GM23338 (cell line): ENCODE data around the gene RGS2. TPM values are rescaled to one million over a fixed set of nuclear protein-coding genes. Genes with fewer than 3 reads are reported as not detected.

Experiments used
- ATAC-seq: fragments of 200-7000 bp; cut with Tn5 transposase; 3 replicates; pipeline ENCODE4 v1.9.1; 2020
- DNase-seq: peaks from one replicate; pipeline ENCODE4 v3.0.0-alpha.2; 2015; ENCODE audit warnings: low spot score
- H2AFZ ChIP-seq: fragments of 200-600 bp; sonication (generic); 2 replicates; pipeline ENCODE4 v1.8.0; 2016; ENCODE audit warnings: antibody characterized with exemption, mild to moderate bottlenecking, moderate library complexity
- H3F3A ChIP-seq: fragments of 200-600 bp; sonication (generic); replicated peaks from 2 replicates; pipeline ENCODE4 v1.8.0; 2017; ENCODE audit warnings: antibody characterized with exemption, mixed run types, low read depth
- H3K27ac ChIP-seq: fragments of 200-600 bp; sonication (generic); 2 replicates; pipeline ENCODE4 v1.6.1; 2016; ENCODE audit warnings: low read depth
- H3K27me3 ChIP-seq: fragments of 200-600 bp; sonication (generic); 2 replicates; pipeline ENCODE4 v1.8.0; 2016; ENCODE audit warnings: mild to moderate bottlenecking, mixed run types, moderate library complexity; ENCODE audit not compliant: insufficient read depth
- H3K36me3 ChIP-seq: fragments of 200-600 bp; sonication (generic); 2 replicates; pipeline ENCODE4 v1.8.0; 2016; ENCODE audit warnings: mild to moderate bottlenecking; ENCODE audit not compliant: insufficient read depth
- H3K4me1 ChIP-seq: fragments of 200-600 bp; sonication (generic); 2 replicates; pipeline ENCODE4 v1.8.0; 2016; ENCODE audit warnings: mild to moderate bottlenecking, moderate library complexity; ENCODE audit not compliant: insufficient read depth
- H3K4me2 ChIP-seq: fragments of 200-600 bp; sonication (generic); 2 replicates; pipeline ENCODE4 v1.7.1; 2017; ENCODE audit warnings: mixed run types
- H3K4me3 ChIP-seq: fragments of 200-600 bp; sonication (generic); 2 replicates; pipeline ENCODE4 v1.6.1; 2016; ENCODE audit warnings: mixed run types
- H3K79me2 ChIP-seq: fragments of 200-600 bp; sonication (generic); replicated peaks from 2 replicates; pipeline ENCODE4 v1.8.0; 2017; ENCODE audit warnings: mild to moderate bottlenecking; ENCODE audit not compliant: insufficient read depth
- H3K9me2 ChIP-seq: fragments of 200-600 bp; sonication (generic); 2 replicates; pipeline ENCODE4 v1.8.0; 2017; ENCODE audit not compliant: insufficient read depth
- H4K20me1 ChIP-seq: fragments of 200-600 bp; sonication (generic); replicated peaks from 2 replicates; pipeline ENCODE4 v1.8.0; 2017; ENCODE audit warnings: mild to moderate bottlenecking; ENCODE audit not compliant: insufficient read depth
- H3K27ac Mint-ChIP-seq: 2 replicates; pipeline ENCODE4 v1.8.0; 2020; ENCODE audit warnings: inconsistent platforms, mild to moderate bottlenecking, moderate library complexity, mixed read lengths
- H3K27me3 Mint-ChIP-seq: 3 replicates; pipeline ENCODE4 v1.8.0; 2022; ENCODE audit warnings: low read depth, mild to moderate bottlenecking, moderate library complexity, mixed read lengths, inconsistent platforms; ENCODE audit not compliant: insufficient read depth, poor library complexity
- H3K36me3 Mint-ChIP-seq: 3 replicates; pipeline ENCODE4 v1.8.0; 2021; ENCODE audit warnings: low read depth, mild to moderate bottlenecking, inconsistent platforms, moderate library complexity, mixed read lengths
- H3K4me1 Mint-ChIP-seq: 3 replicates; pipeline ENCODE4 v1.8.0; 2020; ENCODE audit warnings: mild to moderate bottlenecking, inconsistent platforms, mixed read lengths
- H3K4me3 Mint-ChIP-seq: 3 replicates; pipeline ENCODE4 v1.8.0; 2021; ENCODE audit warnings: moderate library complexity, mild to moderate bottlenecking, inconsistent platforms, mixed read lengths
- H3K9me3 Mint-ChIP-seq: 3 replicates; pipeline ENCODE4 v1.8.0; 2020; ENCODE audit warnings: moderate library complexity, mild to moderate bottlenecking, inconsistent platforms, mixed read lengths
- CREB1 ChIP-seq: fragments of 250-450 bp; sonication (Bioruptor Pico); IDR thresholded peaks from 2 replicates; pipeline ENCODE4 v1.5.0; 2020; ENCODE audit warnings: low read depth, mild to moderate bottlenecking, moderate library complexity
- EZH2phosphoT487 ChIP-seq: fragments of 200-600 bp; sonication (generic); IDR thresholded peaks from one replicate; pipeline ENCODE4 v1.8.1; 2018; ENCODE audit warnings: antibody characterized with exemption; ENCODE audit not compliant: unreplicated experiment
- JUNB ChIP-seq: IDR thresholded peaks from one replicate; pipeline ENCODE4 v1.6.1; 2016; ENCODE audit warnings: antibody characterized with exemption; ENCODE audit not compliant: unreplicated experiment
- NANOG ChIP-seq: IDR thresholded peaks from 2 replicates; pipeline ENCODE4 v1.6.1; 2016; ENCODE audit warnings: antibody characterized with exemption, borderline replicate concordance
- POLR2AphosphoS5 ChIP-seq: IDR thresholded peaks from 2 replicates; pipeline ENCODE4 v1.6.1; 2016; ENCODE audit warnings: antibody characterized with exemption, low read depth
- STAT1 ChIP-seq: IDR thresholded peaks from one replicate; pipeline ENCODE4 v1.6.1; 2016; ENCODE audit warnings: antibody characterized with exemption; ENCODE audit not compliant: unreplicated experiment
- ZNF114 ChIP-seq: fragments of 250-450 bp; sonication (Bioruptor Pico); IDR thresholded peaks from 2 replicates; pipeline ENCODE4 v1.5.0; 2020; ENCODE audit warnings: mild to moderate bottlenecking, moderate library complexity
- ZNF331 ChIP-seq: fragments of 250-450 bp; sonication (Bioruptor Pico); IDR thresholded peaks from 2 replicates; pipeline ENCODE4 v1.5.0; 2020; ENCODE audit warnings: low read depth, mild to moderate bottlenecking, moderate library complexity
- polyA plus RNA-seq: library from polyadenylated mRNA; unstranded; fragments of >200 nt; fragmentation: Nextera tagmentation; extraction: Ambion mirVana; gene quantifications from 2 replicates; pipeline ENCODE4 v1.2.1, GENCODE V29; 2016
- total RNA-seq: library from RNA; depleted of rRNA; stranded (reverse); fragments of >200 nt; shearing (Covaris generic); gene quantifications from 2 replicates; pipeline ENCODE4 v1.2.3, GENCODE V29; 2014
- TF ChIP-seq, protein P1 (sequence below): IDR thresholded peaks from 2 replicates; pipeline ENCODE4 v1.6.1; 2016; ENCODE audit warnings: antibody characterized with exemption

The RGS2 gene
- total and polyA plus RNA-seq, 2 experiments from 2014 or later = 13.8 to 24.8 TPM

DNA sequence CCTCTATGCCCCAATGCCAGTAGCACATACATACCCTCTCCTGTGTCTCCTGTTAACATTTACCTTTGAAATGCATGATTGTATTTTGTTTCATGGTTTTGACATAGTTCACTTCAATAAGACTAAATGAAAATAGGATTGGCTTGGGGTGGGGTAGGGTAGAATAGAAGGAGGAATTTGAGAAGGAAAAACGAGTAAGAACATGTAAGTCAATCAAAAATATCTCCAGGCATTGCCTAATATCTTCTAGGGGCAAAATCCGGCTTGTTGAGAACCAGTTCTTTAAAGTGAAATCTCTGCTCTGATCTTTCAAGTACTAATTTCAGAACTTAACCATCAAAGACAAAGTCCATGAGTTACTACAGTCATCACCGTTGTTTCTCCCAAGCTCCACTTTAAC, 31.8 kb upstream of the RGS2 start:
- Mint-ChIP-seq H3K4me1 (peaks cover 3% of the 10 kb centered on the region; the same call in 2 of the 3 replicates), H3K36me3 (no peaks in the 10 kb centered on the region), H3K27me3 (no peaks in the 10 kb centered on the region), H3K9me3 (peaks cover 9% of the 10 kb centered on the region; the same call in 2 of the 3 replicates), H3K27ac (no peak overlapping the region), H3K4me3 (no peak overlapping the region)
- Histone ChIP-seq H4K20me1 (no peaks in the 10 kb centered on the region), H3F3A (no peaks in the 10 kb centered on the region), H3K79me2 (no peaks in the 10 kb centered on the region), H3K4me3 (no peak overlapping the region), H3K27me3 (no peaks in the 10 kb centered on the region), H3K4me1 (peaks cover 5% of the 10 kb centered on the region; the same call in 1 of the 2 replicates), H3K36me3 (no peaks in the 10 kb centered on the region), H3K9me2 (no peaks in the 10 kb centered on the region; the same call in 1 of the 2 replicates), H2AFZ (no peak overlapping the region), H3K4me2 (no peak overlapping the region), H3K27ac (no peak overlapping the region)
- TF ChIP-seq STAT1 = no peak
- TF ChIP-seq POLR2AphosphoS5 = no peak
- no peak for ATAC-seq
- no peak for DNase-seq

DNA sequence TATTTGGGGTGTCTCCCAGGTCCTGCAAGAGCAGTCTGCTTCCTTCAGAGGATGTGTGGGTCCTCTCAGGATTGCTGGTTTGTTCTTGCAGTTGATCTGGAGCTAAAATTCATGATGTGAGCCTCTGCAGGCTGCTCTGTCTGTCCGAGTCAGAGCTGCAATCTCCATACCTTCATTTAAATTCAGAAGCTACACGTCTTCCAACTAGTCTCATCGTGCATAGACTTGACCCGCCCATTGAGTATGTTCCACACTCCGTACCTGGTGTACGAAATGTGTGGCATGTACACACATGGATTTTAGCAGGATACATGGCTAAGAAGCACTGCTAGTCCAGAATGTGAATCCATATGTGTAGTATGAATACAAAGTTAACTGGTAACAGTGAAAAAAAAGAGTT, 25.0 kb upstream of the RGS2 start:
- no peak overlapping the region for H3K27ac Mint-ChIP-seq
- no peaks in the 10 kb centered on the region for H3K4me1 Mint-ChIP-seq
- no peaks in the 10 kb centered on the region for H3K36me3 Mint-ChIP-seq
- no peak overlapping the region for H3K4me3 Mint-ChIP-seq
- no peaks in the 10 kb centered on the region for H3K36me3 ChIP-seq
- no peak overlapping the region for H3K27ac ChIP-seq
- peaks cover 9% of the 10 kb centered on the region; the same call in 2 of the 3 replicates for H3K9me3 Mint-ChIP-seq
- H3F3A ChIP-seq = no peaks in the 10 kb centered on the region
- H3K9me2 ChIP-seq = no peaks in the 10 kb centered on the region
- peak overlapping the region; percentile 79; the same call in 1 of the 2 replicates for H2AFZ ChIP-seq
- no peak for TF ChIP-seq ZNF331 (CRISPR knock-in tag)
- TF ChIP-seq POLR2AphosphoS5 = no peak
- no peak for TF ChIP-seq JUNB
- TF ChIP-seq EZH2phosphoT487 = no peak
- no peak for TF ChIP-seq CREB1 (CRISPR knock-in tag)
- TF ChIP-seq ZNF114 (CRISPR knock-in tag) = no peak
- TF ChIP-seq, protein P1, sequence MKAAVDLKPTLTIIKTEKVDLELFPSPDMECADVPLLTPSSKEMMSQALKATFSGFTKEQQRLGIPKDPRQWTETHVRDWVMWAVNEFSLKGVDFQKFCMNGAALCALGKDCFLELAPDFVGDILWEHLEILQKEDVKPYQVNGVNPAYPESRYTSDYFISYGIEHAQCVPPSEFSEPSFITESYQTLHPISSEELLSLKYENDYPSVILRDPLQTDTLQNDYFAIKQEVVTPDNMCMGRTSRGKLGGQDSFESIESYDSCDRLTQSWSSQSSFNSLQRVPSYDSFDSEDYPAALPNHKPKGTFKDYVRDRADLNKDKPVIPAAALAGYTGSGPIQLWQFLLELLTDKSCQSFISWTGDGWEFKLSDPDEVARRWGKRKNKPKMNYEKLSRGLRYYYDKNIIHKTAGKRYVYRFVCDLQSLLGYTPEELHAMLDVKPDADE = no peak
- no peak for TF ChIP-seq STAT1
- H4K20me1 ChIP-seq = no peaks in the 10 kb centered on the region
- no peaks in the 10 kb centered on the region for H3K79me2 ChIP-seq
- DNase-seq (no peak), ATAC-seq (no peak)
- no peaks in the 10 kb centered on the region for H3K27me3 ChIP-seq
- H3K27me3 Mint-ChIP-seq = peaks cover 2% of the 10 kb centered on the region
- H3K4me1 ChIP-seq = no peaks in the 10 kb centered on the region
- H3K4me3 ChIP-seq = no peak overlapping the region
- H3K4me2 ChIP-seq = no peak overlapping the region

DNA sequence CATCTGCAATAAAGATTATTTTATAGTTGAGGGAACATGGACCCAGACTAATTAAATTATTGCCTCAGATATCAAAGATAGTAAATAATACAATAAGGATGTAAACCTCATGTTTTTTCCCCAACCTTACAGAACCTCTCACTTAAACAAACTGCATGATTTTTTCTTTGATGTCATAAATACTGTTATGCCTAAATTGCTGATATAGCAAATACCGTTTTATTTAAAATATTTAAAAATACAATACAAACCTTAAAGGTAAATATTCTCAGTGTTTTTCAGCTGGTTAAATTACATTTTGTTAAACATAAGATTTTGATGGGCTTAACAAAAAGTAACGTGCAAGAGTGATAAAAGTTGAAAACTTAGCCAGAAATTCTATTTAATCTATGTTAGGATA, 24.4 kb upstream of the RGS2 start:
- no peak for TF ChIP-seq NANOG
- H3K27me3 Mint-ChIP-seq = peaks cover 2% of the 10 kb centered on the region
- Histone ChIP-seq H3K4me3 (no peak overlapping the region), H3K27ac (no peak overlapping the region), H3K79me2 (no peaks in the 10 kb centered on the region), H2AFZ (no peak overlapping the region), H4K20me1 (no peaks in the 10 kb centered on the region), H3K4me2 (no peak overlapping the region), H3K4me1 (no peaks in the 10 kb centered on the region), H3F3A (no peaks in the 10 kb centered on the region), H3K9me2 (no peaks in the 10 kb centered on the region), H3K36me3 (no peaks in the 10 kb centered on the region), H3K27me3 (no peaks in the 10 kb centered on the region)
- H3K27ac Mint-ChIP-seq = no peak overlapping the region
- ATAC-seq (no peak), DNase-seq (no peak)
- no peaks in the 10 kb centered on the region for H3K4me1 Mint-ChIP-seq
- H3K36me3 Mint-ChIP-seq = no peaks in the 10 kb centered on the region
- peaks cover 7% of the 10 kb centered on the region; the same call in 2 of the 3 replicates for H3K9me3 Mint-ChIP-seq
- H3K4me3 Mint-ChIP-seq = no peak overlapping the region
